ENCODE results near the gene TSHZ3. TPM values are rescaled to one million over a fixed set of nuclear protein-coding genes. Genes with fewer than 3 reads are reported as not detected.

Gene TSHZ3
- total and polyA plus RNA-seq, 2 donors from 2014 or later, result 1.7 to 8.4 TPM

DNA sequence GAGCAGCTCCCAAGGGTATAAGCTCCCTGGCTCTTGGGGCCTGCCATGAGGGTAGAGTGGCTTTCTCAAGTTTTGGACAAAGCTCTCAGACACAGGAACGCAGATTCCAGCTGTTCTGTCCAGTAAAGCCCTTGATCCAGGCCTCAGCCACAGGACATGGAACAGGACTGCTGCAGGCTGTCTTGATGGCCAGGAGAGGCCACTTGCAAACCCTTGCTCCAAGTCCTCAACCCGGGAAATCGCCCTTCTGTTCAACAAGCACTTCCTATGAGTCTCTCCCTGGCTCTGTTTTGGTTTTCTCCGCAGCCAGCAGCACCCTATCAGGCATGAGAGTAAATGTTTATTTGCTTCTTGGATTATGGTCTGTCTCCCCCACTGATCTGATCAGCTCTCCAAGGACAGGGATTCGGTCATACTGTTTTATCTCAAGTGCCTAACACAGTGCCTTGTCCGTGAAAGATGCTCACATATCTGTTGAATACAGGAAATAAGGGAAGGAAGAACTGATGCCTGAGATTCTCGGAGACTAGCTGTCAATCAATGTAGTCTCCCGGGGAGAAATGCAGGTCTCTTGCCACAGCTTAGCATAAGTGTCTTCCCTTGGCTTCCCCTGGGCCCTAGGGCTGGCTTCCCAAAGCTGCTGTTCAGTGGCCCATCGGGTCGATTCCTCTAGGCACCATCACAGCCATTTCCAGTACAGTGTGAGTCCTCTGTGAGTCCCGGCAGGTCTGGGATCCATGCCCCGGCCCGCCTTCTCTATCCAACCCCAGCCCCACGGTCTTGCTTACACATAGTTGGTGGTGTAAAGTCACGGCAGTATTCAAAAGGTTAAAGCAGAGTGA lies 90.8 kb downstream of the TSHZ3 start:
- no peaks in the 10 kb centered on the region for H3K9me3 ChIP-seq (ENCODE audit: control insufficient read depth in 2 of 3, insufficient read depth in 1 of 3, low read length in 3 of 3)
- intact Hi-C loops (cut with DNase I), result no loop called here
- H3K27me3 ChIP-seq (ENCODE audit: control insufficient read depth, insufficient read depth, low read length), result peaks cover 2% of the 10 kb centered on the region
- FAIRE-seq (no peak), DNase-seq (peak in 1 of 5 donors; percentile 18)
- H3K36me3 ChIP-seq (ENCODE audit: control insufficient read depth in 2 of 3, insufficient read depth in 3 of 3, low read length in 3 of 3), result no peaks in the 10 kb centered on the region
- no peak overlapping the region for H3K27ac ChIP-seq (ENCODE audit: low read depth in 2 of 2, low read length in 2 of 2)
- H3K4me3 ChIP-seq (ENCODE audit: low read length in 3 of 3), result no peak overlapping the region
- TF ChIP-seq, protein P1, sequence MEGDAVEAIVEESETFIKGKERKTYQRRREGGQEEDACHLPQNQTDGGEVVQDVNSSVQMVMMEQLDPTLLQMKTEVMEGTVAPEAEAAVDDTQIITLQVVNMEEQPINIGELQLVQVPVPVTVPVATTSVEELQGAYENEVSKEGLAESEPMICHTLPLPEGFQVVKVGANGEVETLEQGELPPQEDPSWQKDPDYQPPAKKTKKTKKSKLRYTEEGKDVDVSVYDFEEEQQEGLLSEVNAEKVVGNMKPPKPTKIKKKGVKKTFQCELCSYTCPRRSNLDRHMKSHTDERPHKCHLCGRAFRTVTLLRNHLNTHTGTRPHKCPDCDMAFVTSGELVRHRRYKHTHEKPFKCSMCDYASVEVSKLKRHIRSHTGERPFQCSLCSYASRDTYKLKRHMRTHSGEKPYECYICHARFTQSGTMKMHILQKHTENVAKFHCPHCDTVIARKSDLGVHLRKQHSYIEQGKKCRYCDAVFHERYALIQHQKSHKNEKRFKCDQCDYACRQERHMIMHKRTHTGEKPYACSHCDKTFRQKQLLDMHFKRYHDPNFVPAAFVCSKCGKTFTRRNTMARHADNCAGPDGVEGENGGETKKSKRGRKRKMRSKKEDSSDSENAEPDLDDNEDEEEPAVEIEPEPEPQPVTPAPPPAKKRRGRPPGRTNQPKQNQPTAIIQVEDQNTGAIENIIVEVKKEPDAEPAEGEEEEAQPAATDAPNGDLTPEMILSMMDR (IDR thresholded peaks at IDR 0.05; ENCODE audit: borderline replicate concordance, extremely low read depth, insufficient read depth), result no peak
- H3K4me1 ChIP-seq (ENCODE audit: control insufficient read depth in 2 of 3, insufficient read depth in 2 of 3, low read depth in 1 of 3, low read length in 3 of 3), result no peaks in the 10 kb centered on the region
- H3K9ac ChIP-seq (ENCODE audit: low read length in 3 of 3), result no peak overlapping the region

DNA sequence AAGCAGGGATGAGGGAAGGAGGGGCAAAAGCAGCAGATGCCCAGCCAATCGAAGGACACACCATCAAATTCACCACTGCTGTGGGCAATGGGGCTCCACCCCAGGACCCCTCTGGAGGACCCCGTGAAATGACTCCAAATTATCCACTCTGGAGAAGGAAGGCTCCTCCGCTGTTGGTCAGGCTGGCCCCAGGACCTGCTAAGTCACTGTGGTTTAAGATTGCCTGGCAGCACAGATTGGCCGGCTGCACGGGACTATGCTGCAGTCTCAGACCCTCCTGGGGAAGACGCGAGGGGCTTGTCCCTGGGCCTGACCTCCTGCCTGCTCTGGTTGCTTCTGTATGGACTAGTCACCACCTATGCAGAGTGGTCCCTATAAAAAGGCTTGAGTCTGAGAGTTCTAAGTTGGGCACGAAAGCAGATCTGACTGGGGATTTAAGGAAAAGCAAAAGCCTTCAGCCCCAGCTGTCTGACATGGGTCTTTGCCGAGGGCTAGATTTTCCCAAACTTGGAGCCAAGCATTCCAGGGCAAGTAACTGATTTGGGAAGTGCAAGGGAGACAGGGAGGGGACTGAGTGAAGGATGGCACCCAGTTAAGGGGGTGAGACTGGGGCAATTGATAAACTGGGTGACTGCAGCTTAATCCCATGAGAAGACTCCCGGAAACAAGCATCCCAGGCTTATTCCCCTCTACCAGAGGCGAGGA lies 91.7 kb downstream of the TSHZ3 start:
- intact Hi-C loops (cut with DNase I), result no loop called here
- Histone ChIP-seq H3K36me3 (ENCODE audit: control insufficient read depth in 2 of 3, insufficient read depth in 3 of 3, low read length in 3 of 3) (no peaks in the 10 kb centered on the region), H3K4me1 (ENCODE audit: control insufficient read depth in 2 of 3, insufficient read depth in 2 of 3, low read depth in 1 of 3, low read length in 3 of 3) (no peaks in the 10 kb centered on the region), H3K9ac (ENCODE audit: low read length in 3 of 3) (no peak overlapping the region), H3K27me3 (ENCODE audit: control insufficient read depth, insufficient read depth, low read length) (peaks cover 2% of the 10 kb centered on the region), H3K4me3 (ENCODE audit: low read length in 3 of 3) (no peak overlapping the region), H3K27ac (ENCODE audit: low read depth in 2 of 2, low read length in 2 of 2) (no peak overlapping the region), H3K9me3 (ENCODE audit: control insufficient read depth in 2 of 3, insufficient read depth in 1 of 3, low read length in 3 of 3) (no peaks in the 10 kb centered on the region)
- FAIRE-seq (no peak), DNase-seq (no peak)
- TF ChIP-seq, protein P1 (IDR thresholded peaks at IDR 0.05; ENCODE audit: borderline replicate concordance, extremely low read depth, insufficient read depth), result no peak

DNA sequence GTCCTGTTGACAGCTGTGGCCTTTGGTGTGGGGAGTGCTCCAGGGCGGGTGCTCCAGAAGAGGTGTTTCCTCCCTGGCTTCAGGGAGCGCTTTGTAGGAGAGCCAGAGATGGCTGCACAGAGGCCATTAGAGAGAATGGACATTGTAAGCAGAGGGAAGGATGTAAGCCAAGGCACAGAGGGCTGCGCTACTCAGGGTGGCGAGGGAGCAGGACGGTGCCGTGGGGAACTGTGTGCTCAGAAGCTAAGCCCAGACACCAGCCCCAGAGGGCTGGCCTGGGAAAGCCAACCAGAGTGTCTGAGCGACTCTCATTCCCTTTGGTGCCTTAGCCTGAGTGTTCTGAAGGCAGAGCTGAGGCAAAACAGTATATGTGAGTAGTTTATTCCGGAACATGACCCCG lies 92.2 kb downstream of the TSHZ3 start:
- Histone ChIP-seq H3K4me1 (ENCODE audit: control insufficient read depth in 2 of 3, insufficient read depth in 2 of 3, low read depth in 1 of 3, low read length in 3 of 3) (no peaks in the 10 kb centered on the region), H3K9ac (ENCODE audit: low read length in 3 of 3) (no peak overlapping the region), H3K27ac (ENCODE audit: low read depth in 2 of 2, low read length in 2 of 2) (no peak overlapping the region), H3K4me3 (ENCODE audit: low read length in 3 of 3) (no peak overlapping the region), H3K36me3 (ENCODE audit: control insufficient read depth in 2 of 3, insufficient read depth in 3 of 3, low read length in 3 of 3) (no peaks in the 10 kb centered on the region), H3K9me3 (ENCODE audit: control insufficient read depth in 2 of 3, insufficient read depth in 1 of 3, low read length in 3 of 3) (no peaks in the 10 kb centered on the region), H3K27me3 (ENCODE audit: control insufficient read depth, insufficient read depth, low read length) (peaks cover 2% of the 10 kb centered on the region)
- intact Hi-C loops (cut with DNase I), result no loop called here
- TF ChIP-seq, protein P1 (IDR thresholded peaks at IDR 0.05; ENCODE audit: borderline replicate concordance, extremely low read depth, insufficient read depth), result no peak
- FAIRE-seq, result no peak
- no peak for DNase-seq

All from kidney (tissue), 14 donors.